Measurements from ENCODE around the gene MTUS2.

DNA sequence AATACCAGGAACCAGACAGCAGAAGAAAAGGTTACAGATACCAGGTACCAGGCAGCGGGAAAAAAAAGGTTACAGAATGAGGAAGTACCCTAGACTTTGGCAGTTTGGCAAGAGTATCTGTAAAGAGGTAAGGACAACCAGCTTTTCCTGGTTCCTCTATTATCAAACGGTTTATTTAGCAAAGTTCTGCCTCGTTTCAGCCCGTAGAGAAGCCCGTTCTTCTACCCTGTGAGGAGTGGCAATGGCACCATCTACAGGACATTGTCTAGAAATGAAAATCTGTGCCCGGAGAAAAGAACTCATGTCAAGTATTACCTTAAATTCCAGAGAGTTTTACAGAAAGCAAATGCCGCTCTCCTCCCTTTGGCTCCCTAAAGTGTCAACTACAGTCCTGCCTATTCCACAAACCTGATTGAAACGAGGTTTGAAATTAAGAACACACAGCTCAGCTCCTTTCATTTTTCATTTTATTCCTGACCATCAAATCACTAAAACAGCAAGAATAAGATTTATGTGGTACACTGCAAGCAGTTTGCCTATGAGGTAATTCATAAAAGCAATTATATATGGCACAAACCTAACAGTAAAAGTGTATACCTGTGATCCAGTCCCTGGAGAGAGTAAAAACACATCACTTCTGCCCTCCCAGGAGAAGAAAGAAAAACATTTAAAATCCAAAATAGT, 549.1 kb downstream of the MTUS2 start:
- TF ChIP-seq, protein P1, sequence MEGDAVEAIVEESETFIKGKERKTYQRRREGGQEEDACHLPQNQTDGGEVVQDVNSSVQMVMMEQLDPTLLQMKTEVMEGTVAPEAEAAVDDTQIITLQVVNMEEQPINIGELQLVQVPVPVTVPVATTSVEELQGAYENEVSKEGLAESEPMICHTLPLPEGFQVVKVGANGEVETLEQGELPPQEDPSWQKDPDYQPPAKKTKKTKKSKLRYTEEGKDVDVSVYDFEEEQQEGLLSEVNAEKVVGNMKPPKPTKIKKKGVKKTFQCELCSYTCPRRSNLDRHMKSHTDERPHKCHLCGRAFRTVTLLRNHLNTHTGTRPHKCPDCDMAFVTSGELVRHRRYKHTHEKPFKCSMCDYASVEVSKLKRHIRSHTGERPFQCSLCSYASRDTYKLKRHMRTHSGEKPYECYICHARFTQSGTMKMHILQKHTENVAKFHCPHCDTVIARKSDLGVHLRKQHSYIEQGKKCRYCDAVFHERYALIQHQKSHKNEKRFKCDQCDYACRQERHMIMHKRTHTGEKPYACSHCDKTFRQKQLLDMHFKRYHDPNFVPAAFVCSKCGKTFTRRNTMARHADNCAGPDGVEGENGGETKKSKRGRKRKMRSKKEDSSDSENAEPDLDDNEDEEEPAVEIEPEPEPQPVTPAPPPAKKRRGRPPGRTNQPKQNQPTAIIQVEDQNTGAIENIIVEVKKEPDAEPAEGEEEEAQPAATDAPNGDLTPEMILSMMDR (conservative IDR thresholded peaks at IDR 0.05; ENCODE audit: low read depth, low read length) = peak; percentile 67
- no peak for TF ChIP-seq EZH2 (IDR thresholded peaks at IDR 0.05; ENCODE audit: low read length, unreplicated experiment)
